ENCODE measurements around the gene SYT11.
A peak's percentile ranks its signal among the peaks of the same experiment; 100 is the strongest.
"Not testable (repeated sequence)": the region's sequence is repeated elsewhere in the genome, so short reads cannot be mapped to it uniquely, and the experiment has no call there.

The SYT11 gene

GRCh38 chr1:155899683-155900082, 40.3 kb downstream of the SYT11 start:
- DNase-seq (ENCODE audit: low read depth): no peak

GRCh38 chr1:155900161-155900560, 40.8 kb downstream of the SYT11 start:
- no peak for DNase-seq (ENCODE audit: low read depth)

GRCh38 chr1:155904261-155904660, 44.9 kb downstream of the SYT11 start:
- no peak for DNase-seq (ENCODE audit: low read depth)

- no peak for DNase-seq (ENCODE audit: low read depth)
These were observed 50.5 kb downstream of the SYT11 start for GRCh38 chr1:155909894-155910293.

GRCh38 chr1:155910621-155911121, 51.3 kb downstream of the SYT11 start:
- no peak for DNase-seq (ENCODE audit: low read depth)

GRCh38 chr1:155911156-155912055, 52.0 kb downstream of the SYT11 start, which contains the start of gene RIT1:
RIT1 (minus strand) TSS chr1:155911349; CDS start chr1:155910761, 588 bp downstream.
- DNase-seq (ENCODE audit: low read depth): peak; percentile 78

GRCh38 chr1:155912056-155912536, 52.7 kb downstream of the SYT11 start:
- no peak for DNase-seq (ENCODE audit: low read depth)

- no peak for DNase-seq (ENCODE audit: low read depth)
These were observed 54.8 kb downstream of the SYT11 start for GRCh38 chr1:155913969-155914757.

GRCh38 chr1:155918660-155919059, 59.3 kb downstream of the SYT11 start:
- DNase-seq (ENCODE audit: low read depth): no peak

GRCh38 chr1:155919801-155920200, 60.4 kb downstream of the SYT11 start:
- no peak for DNase-seq (ENCODE audit: low read depth)

- DNase-seq (ENCODE audit: low read depth): no peak
These were observed 61.4 kb downstream of the SYT11 start for GRCh38 chr1:155920717-155921116.

GRCh38 chr1:155925506-155925905, 66.1 kb downstream of the SYT11 start:
- no peak for DNase-seq (ENCODE audit: low read depth)

GRCh38 chr1:155929057-155929456, 69.7 kb downstream of the SYT11 start:
- DNase-seq (ENCODE audit: low read depth): no peak

GRCh38 chr1:155930725-155931124, 71.4 kb downstream of the SYT11 start:
- not testable (repeated sequence) for DNase-seq (ENCODE audit: low read depth)

- DNase-seq (ENCODE audit: low read depth): no peak
These were observed 72.1 kb downstream of the SYT11 start for GRCh38 chr1:155931332-155932038.

- no peak for DNase-seq (ENCODE audit: low read depth)
These were observed 72.7 kb downstream of the SYT11 start for GRCh38 chr1:155932081-155932480.

GRCh38 chr1:155932487-155932886, 73.1 kb downstream of the SYT11 start:
- no peak for DNase-seq (ENCODE audit: low read depth)

- DNase-seq (ENCODE audit: low read depth): no peak
These were observed 74.3 kb downstream of the SYT11 start for GRCh38 chr1:155933591-155934096.

- DNase-seq (ENCODE audit: low read depth): peak; percentile 91
These were observed 74.9 kb downstream of the SYT11 start, which contains the start of gene KHDC4 for GRCh38 chr1:155934097-155934935. KHDC4 (minus strand) TSS chr1:155934413; CDS start chr1:155934373, 40 bp downstream.
